HL-60 (cell line): Measurements from ENCODE around the gene BRF1.

Experiments
- GABPA ChIP-seq: IDR thresholded peaks from 2 replicates; pipeline ENCODE4 v1.6.1; 2012; ENCODE audit warnings: low read depth
- TF ChIP-seq, protein P1 (sequence below): IDR thresholded peaks from one replicate; pipeline ENCODE4 v1.5.1; 2011; ENCODE audit warnings: low read length, control low read depth, inconsistent platforms; ENCODE audit not compliant: insufficient read depth

DNA sequence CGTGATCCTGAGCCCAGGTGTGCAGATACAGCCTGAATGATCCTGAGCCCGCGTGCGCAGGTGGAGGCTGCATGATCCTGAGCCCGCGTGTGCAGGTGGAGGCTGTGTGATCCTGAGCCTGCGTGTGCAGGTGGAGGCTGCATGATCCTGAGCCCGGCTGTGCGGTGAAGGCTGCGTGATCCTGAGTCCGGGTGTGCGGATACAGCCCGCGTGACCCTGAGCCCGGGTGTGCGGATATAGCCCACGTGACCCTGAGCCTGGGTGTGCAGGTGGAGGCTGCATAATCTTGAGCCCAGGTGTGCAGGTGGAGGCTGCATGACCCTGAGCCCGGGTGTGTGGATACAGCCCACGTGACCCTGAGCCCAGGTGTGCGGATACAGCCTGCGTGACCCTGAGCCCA is 20.3 kb downstream of the BRF1 start:
- TF ChIP-seq, protein P1, sequence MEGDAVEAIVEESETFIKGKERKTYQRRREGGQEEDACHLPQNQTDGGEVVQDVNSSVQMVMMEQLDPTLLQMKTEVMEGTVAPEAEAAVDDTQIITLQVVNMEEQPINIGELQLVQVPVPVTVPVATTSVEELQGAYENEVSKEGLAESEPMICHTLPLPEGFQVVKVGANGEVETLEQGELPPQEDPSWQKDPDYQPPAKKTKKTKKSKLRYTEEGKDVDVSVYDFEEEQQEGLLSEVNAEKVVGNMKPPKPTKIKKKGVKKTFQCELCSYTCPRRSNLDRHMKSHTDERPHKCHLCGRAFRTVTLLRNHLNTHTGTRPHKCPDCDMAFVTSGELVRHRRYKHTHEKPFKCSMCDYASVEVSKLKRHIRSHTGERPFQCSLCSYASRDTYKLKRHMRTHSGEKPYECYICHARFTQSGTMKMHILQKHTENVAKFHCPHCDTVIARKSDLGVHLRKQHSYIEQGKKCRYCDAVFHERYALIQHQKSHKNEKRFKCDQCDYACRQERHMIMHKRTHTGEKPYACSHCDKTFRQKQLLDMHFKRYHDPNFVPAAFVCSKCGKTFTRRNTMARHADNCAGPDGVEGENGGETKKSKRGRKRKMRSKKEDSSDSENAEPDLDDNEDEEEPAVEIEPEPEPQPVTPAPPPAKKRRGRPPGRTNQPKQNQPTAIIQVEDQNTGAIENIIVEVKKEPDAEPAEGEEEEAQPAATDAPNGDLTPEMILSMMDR: no peak
- no peak for TF ChIP-seq GABPA
